ENCODE measurements around the gene OPRM1.
"Not testable (repeated sequence)": the region's sequence is repeated elsewhere in the genome, so short reads cannot be mapped to it uniquely, and the experiment has no call there.

The OPRM1 gene

GRCh38 chr6:154238831-154239230 lies 199.8 kb downstream of the OPRM1 start:
- peaks cover 3% of the 10 kb centered on the region for H3K27me3 Mint-ChIP-seq (ENCODE audit: low read depth)
- peaks cover 36% of the 10 kb centered on the region for H3K4me1 Mint-ChIP-seq (ENCODE audit: low read depth)
- DNase-seq (ENCODE audit: low spot score), result no peak
- H3K36me3 Mint-ChIP-seq (ENCODE audit: low read depth), result peaks cover 15% of the 10 kb centered on the region
- H3K27ac Mint-ChIP-seq, result no peak overlapping the region
- no peak overlapping the region for H3K4me3 Mint-ChIP-seq
- no peaks in the 10 kb centered on the region for H3K9me3 Mint-ChIP-seq

DNA sequence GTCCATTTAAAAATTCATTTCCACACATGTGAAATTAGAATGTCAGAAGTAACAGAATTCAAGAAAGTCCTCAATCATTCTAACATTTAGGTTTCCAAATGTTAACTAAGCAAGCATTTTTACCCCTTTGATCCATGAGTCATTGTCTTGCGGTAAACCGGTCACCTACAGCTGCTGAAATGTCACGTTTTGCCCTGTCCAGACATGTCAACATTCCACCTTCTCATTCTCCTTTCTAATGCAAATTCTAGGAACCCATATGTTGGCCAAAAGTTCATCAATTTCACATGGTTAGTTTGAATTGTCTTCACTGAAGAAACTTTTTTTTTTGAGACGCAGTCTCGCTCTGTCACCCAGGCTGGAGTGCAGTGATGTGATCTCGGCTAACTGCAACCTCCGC lies 200.4 kb downstream of the OPRM1 start:
- peaks cover 17% of the 10 kb centered on the region for H3K36me3 Mint-ChIP-seq (ENCODE audit: low read depth)
- peak overlapping the region; percentile 22 for H3K4me3 Mint-ChIP-seq
- H3K27ac Mint-ChIP-seq, result no peak overlapping the region
- DNase-seq (ENCODE audit: low spot score), result no peak
- peaks cover 3% of the 10 kb centered on the region for H3K27me3 Mint-ChIP-seq (ENCODE audit: low read depth)
- no peaks in the 10 kb centered on the region for H3K9me3 Mint-ChIP-seq
- peaks cover 37% of the 10 kb centered on the region for H3K4me1 Mint-ChIP-seq (ENCODE audit: low read depth)

DNA sequence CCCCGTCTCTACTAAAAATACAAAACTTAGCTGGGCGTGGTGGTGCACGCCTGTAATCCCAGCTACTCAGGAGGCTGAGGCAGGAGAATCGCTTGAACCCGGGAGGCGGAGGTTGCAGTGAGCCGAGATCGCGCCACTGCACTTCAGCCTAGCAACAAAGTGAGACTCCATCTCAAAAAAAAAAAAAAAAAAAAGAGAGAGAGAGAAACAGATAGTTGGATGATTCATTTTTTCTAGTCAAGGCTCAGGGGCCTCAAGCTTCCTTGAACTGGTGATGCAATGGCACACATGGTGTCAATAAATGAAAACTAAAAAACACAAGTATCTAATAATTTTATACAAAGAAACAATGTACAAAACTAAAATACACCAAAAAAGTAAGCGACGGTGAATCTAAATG lies 202.0 kb downstream of the OPRM1 start:
- H3K9me3 Mint-ChIP-seq; H3K27ac Mint-ChIP-seq; H3K4me3 Mint-ChIP-seq; DNase-seq (ENCODE audit: low spot score): not testable (repeated sequence)
- Mint-ChIP-seq H3K36me3 (ENCODE audit: low read depth) (peaks cover 26% of the 10 kb centered on the region), H3K4me1 (ENCODE audit: low read depth) (peaks cover 44% of the 10 kb centered on the region), H3K27me3 (ENCODE audit: low read depth) (peaks cover 16% of the 10 kb centered on the region)

DNA sequence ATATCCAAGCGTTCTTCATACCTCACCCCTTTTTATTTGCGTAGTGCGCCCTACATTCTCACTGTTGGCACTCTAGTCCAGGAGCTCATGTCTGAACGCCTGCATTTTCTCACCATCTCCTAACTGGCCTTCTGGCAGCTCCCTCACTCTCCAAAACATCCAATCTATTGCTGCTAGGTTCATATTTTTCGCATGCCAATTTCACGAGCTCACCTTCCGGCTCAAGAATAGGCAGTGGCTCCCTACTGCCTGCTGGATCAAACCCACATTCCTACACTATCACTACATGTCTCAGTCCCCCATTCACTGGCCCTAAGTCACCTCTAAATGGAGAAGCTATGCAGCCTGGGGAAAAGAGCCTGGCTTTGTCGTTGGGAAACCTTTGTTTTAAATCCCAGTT lies 202.5 kb downstream of the OPRM1 start:
- Mint-ChIP-seq H3K27me3 (ENCODE audit: low read depth) (peaks cover 20% of the 10 kb centered on the region), H3K9me3 (no peaks in the 10 kb centered on the region), H3K4me1 (ENCODE audit: low read depth) (peaks cover 48% of the 10 kb centered on the region), H3K27ac (peak overlapping the region; percentile 37), H3K4me3 (no peak overlapping the region), H3K36me3 (ENCODE audit: low read depth) (peaks cover 27% of the 10 kb centered on the region)
- no peak for DNase-seq (ENCODE audit: low spot score)

GRCh38 chr6:154242617-154243357 lies 203.7 kb downstream of the OPRM1 start:
- no peak overlapping the region for H3K27ac Mint-ChIP-seq
- H3K4me3 Mint-ChIP-seq, result no peak overlapping the region
- H3K36me3 Mint-ChIP-seq (ENCODE audit: low read depth), result peaks cover 27% of the 10 kb centered on the region
- H3K9me3 Mint-ChIP-seq, result no peaks in the 10 kb centered on the region
- DNase-seq (ENCODE audit: low spot score), result no peak
- peaks cover 19% of the 10 kb centered on the region for H3K27me3 Mint-ChIP-seq (ENCODE audit: low read depth)
- peaks cover 58% of the 10 kb centered on the region for H3K4me1 Mint-ChIP-seq (ENCODE audit: low read depth)

DNA sequence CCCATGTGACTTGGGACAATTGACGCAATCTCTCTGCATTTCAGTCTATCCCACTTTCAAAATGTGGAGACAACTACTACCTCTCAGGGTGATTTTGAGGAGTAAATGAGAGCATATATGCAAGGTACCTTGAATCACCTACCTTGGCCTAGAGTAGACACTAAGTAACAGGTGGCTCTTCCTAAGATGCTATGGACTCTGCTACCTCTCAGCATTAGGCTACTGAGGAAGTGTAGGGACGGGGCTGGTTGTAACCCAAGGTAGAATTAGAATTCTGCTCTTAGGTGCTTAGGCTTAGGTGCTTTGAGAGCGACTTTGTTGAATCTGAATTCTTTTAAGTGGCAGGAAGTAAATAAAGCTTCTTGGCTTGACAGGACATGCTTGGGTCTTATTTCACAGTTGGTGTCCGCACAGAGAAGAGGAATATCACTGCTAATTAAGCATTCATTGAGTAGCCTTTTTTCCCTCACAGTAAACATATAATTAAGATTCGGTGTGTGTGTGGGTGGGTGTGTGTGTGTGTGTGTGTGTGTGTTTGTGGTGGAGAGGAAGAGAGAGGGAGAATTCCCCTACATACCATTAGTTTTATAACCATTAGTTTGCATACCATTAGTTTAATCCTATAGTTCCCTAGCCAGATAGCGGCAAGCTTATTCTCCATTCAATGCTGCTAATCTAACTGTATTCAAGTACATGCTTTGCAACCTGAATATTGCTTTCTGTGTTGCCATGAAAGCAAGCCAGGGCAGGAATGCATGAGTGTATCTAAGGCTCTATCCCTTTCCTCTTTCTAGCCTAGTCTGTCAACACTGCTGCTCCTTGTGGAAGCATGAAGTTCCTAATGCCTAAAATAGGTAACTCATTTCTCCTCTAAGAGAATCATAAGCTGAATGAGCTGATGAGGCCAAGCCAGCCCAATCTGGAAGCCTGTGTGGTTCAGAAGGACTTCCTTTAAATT lies 205.0 kb downstream of the OPRM1 start:
- Mint-ChIP-seq H3K4me1 (ENCODE audit: low read depth) (peaks cover 65% of the 10 kb centered on the region), H3K36me3 (ENCODE audit: low read depth) (peaks cover 27% of the 10 kb centered on the region), H3K27me3 (ENCODE audit: low read depth) (peaks cover 19% of the 10 kb centered on the region), H3K27ac (no peak overlapping the region), H3K4me3 (peak overlapping the region; percentile 44), H3K9me3 (no peaks in the 10 kb centered on the region)
- no peak for DNase-seq (ENCODE audit: low spot score)

GRCh38 chr6:154245506-154245905 lies 206.5 kb downstream of the OPRM1 start:
- H3K4me3 Mint-ChIP-seq, result peak overlapping the region; percentile 84
- DNase-seq (ENCODE audit: low spot score), result no peak
- H3K4me1 Mint-ChIP-seq (ENCODE audit: low read depth), result peaks cover 71% of the 10 kb centered on the region
- H3K27me3 Mint-ChIP-seq (ENCODE audit: low read depth), result peaks cover 19% of the 10 kb centered on the region
- no peaks in the 10 kb centered on the region for H3K9me3 Mint-ChIP-seq
- H3K27ac Mint-ChIP-seq, result no peak overlapping the region
- H3K36me3 Mint-ChIP-seq (ENCODE audit: low read depth), result peaks cover 27% of the 10 kb centered on the region

GRCh38 chr6:154246723-154247118 lies 207.7 kb downstream of the OPRM1 start:
- Mint-ChIP-seq H3K27ac (peak overlapping the region; percentile 28), H3K9me3 (no peaks in the 10 kb centered on the region), H3K4me3 (peak overlapping the region; percentile 84), H3K27me3 (ENCODE audit: low read depth) (peaks cover 21% of the 10 kb centered on the region), H3K4me1 (ENCODE audit: low read depth) (peaks cover 75% of the 10 kb centered on the region), H3K36me3 (ENCODE audit: low read depth) (peaks cover 22% of the 10 kb centered on the region)
- no peak for DNase-seq (ENCODE audit: low spot score)

GRCh38 chr6:154247119-154247861 lies 208.2 kb downstream of the OPRM1 start:
- Mint-ChIP-seq H3K9me3 (no peaks in the 10 kb centered on the region), H3K27me3 (ENCODE audit: low read depth) (peaks cover 27% of the 10 kb centered on the region), H3K27ac (peak overlapping the region; percentile 86), H3K36me3 (ENCODE audit: low read depth) (peaks cover 22% of the 10 kb centered on the region), H3K4me3 (peak overlapping the region; percentile 84), H3K4me1 (ENCODE audit: low read depth) (peaks cover 78% of the 10 kb centered on the region)
- peak; percentile 49 for DNase-seq (ENCODE audit: low spot score)

GRCh38 chr6:154249499-154250298 lies 210.7 kb downstream of the OPRM1 start:
- H3K4me1 Mint-ChIP-seq (ENCODE audit: low read depth), result peaks cover 66% of the 10 kb centered on the region
- peaks cover 34% of the 10 kb centered on the region for H3K27me3 Mint-ChIP-seq (ENCODE audit: low read depth)
- peaks cover 6% of the 10 kb centered on the region for H3K9me3 Mint-ChIP-seq
- peak overlapping the region; percentile 76 for H3K4me3 Mint-ChIP-seq
- H3K27ac Mint-ChIP-seq, result peak overlapping the region; percentile 91
- peak; percentile 29 for DNase-seq (ENCODE audit: low spot score)
- peaks cover 13% of the 10 kb centered on the region for H3K36me3 Mint-ChIP-seq (ENCODE audit: low read depth)

- H3K36me3 Mint-ChIP-seq (ENCODE audit: low read depth), result peaks cover 16% of the 10 kb centered on the region
- H3K27me3 Mint-ChIP-seq (ENCODE audit: low read depth), result peaks cover 29% of the 10 kb centered on the region
- H3K9me3 Mint-ChIP-seq, result peaks cover 21% of the 10 kb centered on the region
- peaks cover 59% of the 10 kb centered on the region for H3K4me1 Mint-ChIP-seq (ENCODE audit: low read depth)
- DNase-seq (ENCODE audit: low spot score), result no peak
- no peak overlapping the region for H3K4me3 Mint-ChIP-seq
- H3K27ac Mint-ChIP-seq, result no peak overlapping the region
These were observed 212.1 kb downstream of the OPRM1 start for GRCh38 chr6:154251116-154251515.

- H3K9me3 Mint-ChIP-seq, result peaks cover 33% of the 10 kb centered on the region
- peaks cover 55% of the 10 kb centered on the region for H3K4me1 Mint-ChIP-seq (ENCODE audit: low read depth)
- peaks cover 26% of the 10 kb centered on the region for H3K27me3 Mint-ChIP-seq (ENCODE audit: low read depth)
- H3K36me3 Mint-ChIP-seq (ENCODE audit: low read depth), result peaks cover 19% of the 10 kb centered on the region
- DNase-seq (ENCODE audit: low spot score), result no peak
- H3K4me3 Mint-ChIP-seq, result no peak overlapping the region
- H3K27ac Mint-ChIP-seq, result peak overlapping the region; percentile 7
These were observed 213.6 kb downstream of the OPRM1 start for GRCh38 chr6:154252678-154253077.

DNA sequence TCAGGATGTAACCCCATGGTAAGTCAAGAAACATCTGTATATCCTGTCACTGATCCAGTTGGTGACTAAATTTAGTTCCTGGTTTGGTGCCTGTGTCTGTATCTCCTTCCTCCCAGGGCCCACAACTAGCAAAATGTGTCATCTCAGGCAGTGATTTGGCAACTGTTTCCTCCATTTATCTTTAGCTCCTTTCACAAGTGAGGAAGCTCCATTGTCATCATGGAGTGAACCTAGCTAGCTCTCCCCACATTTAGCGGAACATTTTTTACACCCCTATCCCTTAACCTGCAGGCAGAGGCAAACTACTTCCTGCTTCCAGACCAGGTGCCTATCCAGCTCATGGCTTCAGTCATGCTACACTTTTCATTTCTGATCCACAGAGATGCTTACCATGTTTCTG lies 218.0 kb downstream of the OPRM1 start:
- Mint-ChIP-seq H3K4me3 (no peak overlapping the region), H3K9me3 (peaks cover 33% of the 10 kb centered on the region), H3K27me3 (ENCODE audit: low read depth) (peaks cover 28% of the 10 kb centered on the region), H3K4me1 (ENCODE audit: low read depth) (peaks cover 22% of the 10 kb centered on the region), H3K27ac (no peak overlapping the region), H3K36me3 (ENCODE audit: low read depth) (peaks cover 19% of the 10 kb centered on the region)
- DNase-seq (ENCODE audit: low spot score), result no peak
